Mucosa of descending colon (tissue), 3 donors: Measurements from ENCODE around the gene ZNF716. TPM values are rescaled to one million over a fixed set of nuclear protein-coding genes. Genes with fewer than 3 reads are reported as not detected.

Experiments used
- ATAC-seq: fragments of 200-7000 bp; cut with Tn5 transposase; one replicate; pipeline ENCODE4 v1.9.1; 2020; ENCODE audit warnings: mild to moderate bottlenecking, moderate library complexity
- DNase-seq, 3 donors: peaks; one replicate each; pipeline ENCODE4 v3.0.0-alpha.2; 2020
- H3K36me3 ChIP-seq: fragments of 200-600 bp; one replicate; pipeline ENCODE4 v1.8.0; 2021; ENCODE audit warnings: low read depth, mild to moderate bottlenecking
- H3K4me1 ChIP-seq: fragments of 200-600 bp; one replicate; pipeline ENCODE4 v1.8.0; 2021; ENCODE audit warnings: low read depth, mild to moderate bottlenecking
- H3K4me3 ChIP-seq: fragments of 200-600 bp; one replicate; pipeline ENCODE4 v1.8.0; 2021; ENCODE audit warnings: mild to moderate bottlenecking
- H3K9me3 ChIP-seq: fragments of 200-600 bp; one replicate; pipeline ENCODE4 v1.8.0; 2021; ENCODE audit warnings: mild to moderate bottlenecking
- CTCF ChIP-seq: fragments of 200-600 bp; IDR thresholded peaks from one replicate; pipeline ENCODE4 v1.8.0; 2022; ENCODE audit warnings: antibody characterized with exemption, mild to moderate bottlenecking
- intact Hi-C, 2 donors: fragments of 100-400 bp; cut with DNase I in 1 of 2; cut with micrococcal nuclease in 1 of 2; formaldehyde crosslinking; loops; one replicate each; pipeline versions ENCODE4 v1.11.0 to v1.11.1; 2022; cut with DNase I, micrococcal nuclease
- total RNA-seq, 3 donors: library from RNA; stranded (reverse); fragmentation: NEBNext Ultra II Directional in 2 of 3; extraction: Animal tissue kit (Norgen Biotek cat#: 25700) in 2 of 3; gene quantifications; one replicate each; pipeline versions ENCODE4 v1.2.1 to v1.2.4, GENCODE V29; 2021 to 2023
- donor health status: DM: no; HTN: no; CAD: no; lungs with moderate emphysema.
- donor health status: DM: no; HTN: no; CAD: no.
- donor health status: DM: no; HTN: yes; CAD: no.

ZNF716 gene
- total RNA-seq, 3 donors from 2014 or later, result not detected

GRCh38 chr7:57407125-57407524, 42.9 kb upstream of the ZNF716 start:
- Histone ChIP-seq H3K4me3 (no peak overlapping the region), H3K4me1 (no peaks in the 10 kb centered on the region), H3K36me3 (no peaks in the 10 kb centered on the region), H3K9me3 (peaks cover 40% of the 10 kb centered on the region)
- intact Hi-C loops, result no loop called here
- DNase-seq (no peak), ATAC-seq (no peak)
- no peak for TF ChIP-seq CTCF

DNA sequence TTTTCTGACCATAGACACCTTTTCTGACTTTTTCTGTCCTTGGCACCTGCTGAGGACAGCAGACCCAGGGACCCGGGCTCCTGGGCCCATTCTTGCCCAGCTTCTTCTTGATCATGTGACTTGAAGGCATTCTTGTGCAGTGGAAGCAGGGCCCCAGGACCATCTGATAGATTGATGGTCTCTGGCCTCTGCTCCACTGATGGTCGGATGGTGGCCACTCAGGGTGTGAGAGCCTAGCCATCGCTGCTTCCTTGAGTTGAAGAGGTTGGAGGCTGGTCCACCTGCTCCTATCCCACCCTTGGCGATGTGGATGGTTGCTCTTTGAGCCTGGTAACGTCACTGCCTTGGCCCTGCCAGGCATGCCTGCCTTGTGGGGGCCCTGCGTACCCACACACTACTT, 37.8 kb upstream of the ZNF716 start:
- no peak for TF ChIP-seq CTCF
- no peak for ATAC-seq
- no peak overlapping the region for H3K4me3 ChIP-seq
- intact Hi-C loops, result no loop called here
- no peaks in the 10 kb centered on the region for H3K36me3 ChIP-seq
- peaks cover 32% of the 10 kb centered on the region for H3K9me3 ChIP-seq
- DNase-seq, result no peak
- no peaks in the 10 kb centered on the region for H3K4me1 ChIP-seq

DNA sequence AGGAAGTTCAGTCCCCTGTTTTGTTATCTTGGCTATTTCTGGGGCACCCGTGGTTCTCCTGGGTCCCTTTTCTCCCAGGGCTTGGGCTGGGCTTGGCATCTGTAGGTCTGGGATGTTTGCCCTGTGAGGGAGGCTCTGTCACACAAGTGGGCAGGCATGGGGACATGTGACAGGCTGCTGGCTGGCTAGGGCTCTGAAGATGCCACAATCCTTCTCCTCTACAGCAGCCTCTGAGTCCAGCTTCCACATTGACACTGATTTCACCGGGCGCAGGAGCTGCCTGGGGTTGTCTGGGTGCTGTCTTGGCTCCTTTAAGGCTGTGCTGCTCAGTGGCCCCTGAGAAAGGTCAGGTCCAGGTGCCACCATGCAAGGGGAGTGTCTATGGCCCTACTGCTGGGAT, 37.4 kb upstream of the ZNF716 start:
- Histone ChIP-seq H3K4me3 (no peak overlapping the region), H3K36me3 (no peaks in the 10 kb centered on the region), H3K9me3 (peaks cover 32% of the 10 kb centered on the region), H3K4me1 (no peaks in the 10 kb centered on the region)
- ATAC-seq (no peak), DNase-seq (no peak)
- no peak for TF ChIP-seq CTCF
- intact Hi-C loops, result no loop called here

DNA sequence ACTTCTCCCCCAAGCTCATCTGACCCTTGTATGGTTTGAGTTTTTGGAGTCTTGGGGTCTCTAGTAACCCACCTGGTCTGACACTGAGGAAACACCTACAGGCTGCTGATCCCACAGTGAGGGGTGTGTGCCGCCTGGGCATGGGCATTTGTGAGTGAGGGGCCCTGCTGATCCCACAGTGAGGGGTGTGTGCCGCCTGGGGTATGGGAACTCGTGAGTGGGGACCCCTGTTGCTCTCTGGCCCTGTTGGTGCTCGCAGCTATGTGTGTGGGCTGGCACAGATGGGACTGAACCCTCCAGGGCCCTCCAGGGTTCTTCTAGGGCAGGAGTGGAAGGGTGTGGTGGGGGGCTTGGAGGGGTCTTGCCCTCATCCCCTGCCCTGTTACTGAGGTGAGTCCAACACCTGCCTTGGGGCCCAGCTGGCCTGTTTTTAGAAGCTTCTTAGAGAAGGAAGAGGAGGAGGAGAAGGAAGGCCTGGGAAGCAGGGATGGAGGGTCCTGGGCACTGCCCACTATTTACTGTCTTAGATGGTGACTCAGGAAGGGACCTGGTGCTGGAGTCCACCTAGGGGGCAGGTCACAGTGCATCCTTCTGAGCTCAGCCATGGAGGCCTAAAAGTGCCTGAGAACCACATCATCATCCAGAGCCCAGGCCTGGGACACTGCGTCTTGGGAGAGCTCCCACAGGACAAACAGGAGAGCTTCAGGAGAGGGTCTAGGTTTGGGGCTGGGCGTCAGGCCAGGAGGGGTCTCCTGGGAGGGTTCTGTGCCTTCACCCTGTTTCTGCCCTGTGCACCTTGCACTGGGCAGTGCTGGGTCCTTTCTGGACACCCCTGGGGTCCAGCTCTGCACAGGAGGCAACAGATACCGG, 36.2 kb upstream of the ZNF716 start:
- intact Hi-C loops, result no loop called here
- DNase-seq, result no peak
- Histone ChIP-seq H3K4me1 (no peaks in the 10 kb centered on the region), H3K36me3 (no peaks in the 10 kb centered on the region), H3K9me3 (peaks cover 38% of the 10 kb centered on the region), H3K4me3 (no peak overlapping the region)
- no peak for ATAC-seq
- TF ChIP-seq CTCF, result no peak

DNA sequence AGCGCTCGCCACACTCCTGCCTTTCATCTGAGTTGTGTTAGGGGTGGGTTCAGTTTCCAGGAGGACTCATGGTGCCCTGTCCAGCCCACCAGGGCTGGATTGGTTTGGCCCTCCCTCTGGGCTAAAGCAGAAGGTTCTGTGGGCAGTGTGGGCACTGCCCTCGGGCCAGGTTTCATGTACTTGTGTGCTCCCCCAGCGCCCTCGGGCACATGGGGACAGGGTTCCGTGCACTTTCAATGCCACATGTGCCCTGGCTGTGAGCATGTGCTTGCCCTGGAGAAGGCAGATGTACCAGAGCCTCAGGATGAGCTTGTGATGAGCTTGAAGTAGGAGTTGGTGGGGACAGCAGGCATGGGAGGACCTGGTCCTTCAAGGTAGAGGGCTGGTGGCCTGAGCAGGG, 35.6 kb upstream of the ZNF716 start:
- Histone ChIP-seq H3K4me1 (no peaks in the 10 kb centered on the region), H3K9me3 (peaks cover 36% of the 10 kb centered on the region), H3K36me3 (no peaks in the 10 kb centered on the region), H3K4me3 (no peak overlapping the region)
- intact Hi-C loops, result no loop called here
- ATAC-seq, result no peak
- no peak for DNase-seq
- no peak for TF ChIP-seq CTCF
